SK-MEL-5 (cell line): ENCODE data around the gene MRPL44. TPM values are rescaled to one million over a fixed set of nuclear protein-coding genes. Genes with fewer than 3 reads are reported as not detected.

Experiments
- DNase-seq: peaks from one replicate; pipeline ENCODE4 v3.0.0-alpha.2; 2016; ENCODE audit warnings: low read depth, low spot score
- in situ Hi-C: cut with HindIII; loops from 2 replicates; pipeline ENCODE4 v1.10.0; 2016; ENCODE audit warnings: low sequenced_read_pairs, high pct_unique_total_duplicates, low pct_unique_long_range_greater_than_20kb
- total RNA-seq: library from RNA; depleted of rRNA; stranded (reverse); fragments of >200 nt; shearing (Covaris generic); gene quantifications from 2 replicates; pipeline ENCODE4 v1.2.3, GENCODE V29; 2014

Gene MRPL44
- total RNA-seq, 1 experiment from 2014 or later = 92.5 TPM

DNA sequence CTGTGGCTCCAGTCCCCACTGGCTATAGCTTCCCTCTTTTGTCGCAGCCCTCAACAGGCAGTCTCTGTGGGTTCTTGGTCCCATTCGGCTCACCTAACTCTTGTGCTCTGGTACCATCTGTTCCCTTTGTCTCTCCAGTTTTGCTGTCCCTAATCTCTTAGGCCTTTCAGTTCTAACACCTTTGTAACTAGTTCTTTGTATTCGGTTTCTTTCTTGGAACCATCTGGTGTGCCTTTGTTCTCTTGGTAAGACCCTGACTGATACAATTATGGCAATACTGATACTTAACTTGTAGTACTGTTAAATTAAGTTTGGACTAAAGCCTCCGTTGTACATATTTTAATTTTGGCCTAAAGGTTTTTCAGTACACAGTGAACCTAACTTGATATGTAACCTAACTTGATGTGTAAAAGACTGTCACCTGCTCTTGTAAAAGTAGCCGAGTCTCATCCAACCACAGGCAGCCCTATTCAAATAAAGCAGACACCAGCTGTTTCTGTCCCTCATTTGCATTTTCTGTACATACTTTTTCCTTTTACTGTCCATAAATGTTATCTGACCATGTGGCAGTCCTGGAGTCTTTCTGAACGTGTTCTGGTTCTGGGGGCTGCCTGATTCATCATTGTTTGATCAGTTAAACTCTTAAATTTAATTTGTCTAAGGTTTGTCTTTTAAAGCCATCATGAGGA is 4.8 kb upstream of the MRPL44 start:
- in situ Hi-C loops = no loop called here
- no peak for DNase-seq

DNA sequence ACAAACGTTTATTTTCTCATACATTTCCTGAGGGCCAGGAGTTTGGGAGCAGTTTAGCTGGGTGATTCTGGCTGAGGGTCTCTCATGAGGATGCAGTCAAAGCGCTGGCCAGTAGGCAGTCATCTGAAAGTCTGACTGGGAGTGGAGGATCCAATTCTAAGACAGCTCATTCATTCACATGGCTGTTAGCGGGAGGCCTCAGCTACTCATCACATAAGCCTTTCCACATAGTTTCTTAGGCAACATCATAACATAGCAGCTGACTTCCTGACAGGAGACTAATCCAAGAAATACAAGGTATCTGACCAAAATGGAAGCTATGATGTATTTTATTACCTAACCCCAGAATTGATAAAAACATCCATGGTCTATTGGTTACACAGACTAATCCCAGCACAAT is 2.9 kb upstream of the MRPL44 start:
- in situ Hi-C loops = no loop called here
- DNase-seq = peak; percentile 42

DNA sequence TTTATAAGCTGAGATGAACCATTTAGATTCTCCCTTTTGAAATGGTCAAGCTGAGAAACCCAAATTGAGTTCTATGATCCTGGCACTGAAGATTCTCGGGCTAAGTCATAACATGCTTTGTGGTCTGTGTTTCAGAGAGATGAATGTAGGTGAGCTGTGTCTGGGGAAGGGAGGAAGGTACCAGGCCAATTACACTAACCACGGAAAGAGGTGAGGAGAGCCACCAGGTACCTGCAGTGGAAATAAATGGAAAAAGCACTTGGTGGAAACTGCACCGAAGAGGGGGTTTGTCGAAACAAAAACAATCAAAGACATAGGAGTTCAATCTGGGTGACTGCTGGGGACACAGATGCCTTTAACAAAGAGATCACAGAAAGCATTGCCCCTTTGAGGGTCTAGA is 963 bp upstream of the MRPL44 start:
- in situ Hi-C loops = no loop called here
- no peak for DNase-seq

GRCh38 chr2:223959688-223960087 is 2.4 kb downstream of the MRPL44 start:
- in situ Hi-C loops = no loop called here
- peak; percentile 60 for DNase-seq

DNA sequence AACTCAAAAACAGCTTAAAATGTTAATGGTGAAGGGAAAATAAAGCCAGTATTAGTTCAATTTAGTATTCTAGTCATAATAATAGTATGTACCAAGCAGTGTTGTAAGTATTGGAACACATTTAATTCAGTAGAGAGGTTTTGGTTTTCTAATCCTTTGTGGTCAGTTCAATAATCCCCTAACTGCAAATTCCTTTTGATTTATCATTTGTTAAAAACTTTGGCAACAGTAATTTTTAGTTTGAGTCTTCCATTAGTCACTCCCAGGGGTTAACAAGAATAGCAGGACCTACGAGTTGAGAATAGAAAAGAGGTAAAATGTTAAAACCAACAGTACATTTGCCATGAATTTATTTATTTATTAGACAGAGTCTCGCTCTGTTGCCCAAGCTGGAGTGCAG is 10.7 kb downstream of the MRPL44 start:
- in situ Hi-C loops = no loop called here
- DNase-seq = no peak

- DNase-seq = no peak
- in situ Hi-C loops = no loop called here
Observed at GRCh38 chr2:223969315-223969714, 12.1 kb downstream of the MRPL44 start.

- in situ Hi-C loops = no loop called here
Observed at GRCh38 chr2:223969856-223970255, 12.6 kb downstream of the MRPL44 start.

DNA sequence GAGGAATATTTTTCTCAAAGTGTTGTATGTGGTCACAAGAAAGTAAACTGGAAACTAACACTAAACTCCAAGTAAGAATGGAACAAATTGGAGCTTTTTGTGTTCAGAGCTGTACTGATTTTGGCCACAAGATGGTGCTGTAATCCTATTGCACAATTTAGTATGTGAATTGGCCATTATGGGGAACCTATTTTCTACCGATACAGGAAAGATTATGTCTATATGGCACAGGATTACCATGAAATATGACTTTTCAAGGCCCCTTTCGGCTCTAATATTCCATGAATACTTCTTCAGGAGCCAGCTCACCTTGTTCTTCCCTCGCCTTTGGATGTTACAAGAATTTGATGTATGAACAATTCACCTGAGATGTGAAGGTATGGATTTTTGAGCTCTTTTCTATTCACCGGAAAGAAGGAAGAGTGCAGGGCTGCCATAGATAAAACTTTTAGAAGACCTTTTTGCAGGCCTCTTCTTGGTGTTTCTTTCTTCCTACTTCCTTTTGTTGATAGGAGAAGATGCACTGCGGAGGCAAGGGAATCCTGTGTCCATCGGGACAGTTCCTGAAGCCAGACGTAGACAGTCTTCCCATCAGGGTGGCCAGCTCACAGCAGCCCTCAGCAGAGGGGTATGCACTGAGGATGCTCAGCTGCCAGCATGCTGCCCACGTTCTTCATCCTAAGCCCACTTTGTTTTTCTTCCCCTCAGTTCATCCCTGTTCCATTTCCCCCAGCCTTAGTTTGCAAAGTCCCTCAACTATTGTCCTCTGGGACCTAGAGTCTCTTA is 13.3 kb downstream of the MRPL44 start:
- DNase-seq = peak; percentile 78
- in situ Hi-C loops = no loop called here

More at GRCh38 chr2:223969856-223970255, 12.6 kb downstream of the MRPL44 start:
- DNase-seq = peak; percentile 86

- peak; percentile 67 for DNase-seq
- in situ Hi-C loops = no loop called here
Observed at GRCh38 chr2:223971731-223972130, 14.5 kb downstream of the MRPL44 start.

DNA sequence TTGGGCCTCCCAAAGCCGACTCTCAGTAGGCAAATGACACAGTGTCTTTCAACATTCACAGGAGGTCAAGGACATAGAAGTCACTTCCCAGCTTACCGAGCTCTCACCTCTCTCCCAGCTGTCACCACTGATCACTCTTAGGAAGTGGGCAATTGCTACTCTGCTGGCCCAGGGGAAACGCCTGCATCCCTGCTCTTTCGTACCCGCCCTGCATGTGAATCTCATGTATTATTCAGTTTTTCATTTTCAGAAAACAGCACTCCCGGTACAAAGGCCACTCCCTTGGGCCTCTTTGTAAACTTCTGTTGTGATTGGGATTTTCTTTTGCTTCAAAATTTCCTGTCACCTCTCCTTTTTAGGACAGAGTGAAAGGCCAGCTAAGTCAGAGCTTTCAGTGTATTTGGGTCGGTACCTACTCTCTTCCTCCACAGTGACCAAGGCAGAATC is 15.4 kb downstream of the MRPL44 start:
- in situ Hi-C loops = no loop called here
- DNase-seq = no peak

- no peak for DNase-seq
- in situ Hi-C loops = no loop called here
Observed at GRCh38 chr2:223973606-223974005, 16.3 kb downstream of the MRPL44 start.

GRCh38 chr2:223976635-223977226 is 19.5 kb downstream of the MRPL44 start:
- in situ Hi-C loops = no loop called here
- DNase-seq = no peak

DNA sequence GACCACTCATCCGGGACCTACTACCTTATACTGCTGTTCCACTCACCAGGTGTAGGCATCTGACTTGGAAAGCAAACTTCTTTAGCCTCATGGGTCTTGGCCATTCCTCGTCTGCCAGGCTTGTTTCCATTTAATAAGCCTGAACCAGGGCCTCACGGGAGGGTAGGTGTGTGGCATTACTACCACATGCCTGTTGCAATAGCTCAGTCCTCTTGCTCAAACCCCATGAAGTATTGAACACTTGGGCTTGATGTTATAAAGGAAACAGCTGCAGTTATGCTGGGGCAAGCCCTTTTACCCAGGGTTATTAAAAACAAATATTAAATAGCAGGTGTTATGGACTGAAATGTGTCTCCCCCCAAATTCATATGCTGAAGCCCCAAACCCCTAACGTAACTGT is 21.2 kb downstream of the MRPL44 start:
- in situ Hi-C loops = no loop called here
- DNase-seq = no peak

DNA sequence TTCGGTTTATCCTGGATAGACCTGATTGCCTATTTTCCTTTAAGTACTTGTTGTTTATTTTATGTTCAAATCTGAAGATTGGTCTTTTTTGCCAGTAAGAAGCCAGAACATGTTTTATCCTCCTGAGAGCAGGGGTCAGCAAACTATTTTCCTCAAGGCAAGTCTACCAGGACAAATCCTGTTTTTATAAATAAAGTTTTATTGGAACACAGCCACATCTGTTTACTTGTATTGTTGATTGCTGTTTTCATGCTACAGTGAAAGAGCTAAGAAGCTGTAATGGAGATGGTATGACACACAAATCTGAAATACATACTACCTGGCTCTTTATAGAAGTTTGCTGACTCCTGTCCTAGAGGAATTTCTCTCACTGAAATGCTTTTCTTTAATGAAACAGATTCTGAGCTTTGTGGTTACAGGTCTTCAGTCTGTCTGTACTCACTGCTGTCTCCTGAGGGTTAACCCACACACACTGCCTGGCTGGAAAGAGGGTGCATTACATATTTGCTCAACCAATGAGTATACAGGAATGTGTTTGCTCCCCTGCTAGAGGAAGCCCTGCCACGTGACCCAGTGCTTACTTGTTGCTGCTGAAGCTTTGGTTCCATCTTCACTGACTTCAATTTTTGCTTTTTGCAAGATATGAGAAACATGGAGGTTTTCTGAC is 22.6 kb downstream of the MRPL44 start:
- DNase-seq = no peak
- in situ Hi-C loops = no loop called here

- in situ Hi-C loops = no loop called here
Observed at GRCh38 chr2:223980397-223980735, 23.1 kb downstream of the MRPL44 start.

DNA sequence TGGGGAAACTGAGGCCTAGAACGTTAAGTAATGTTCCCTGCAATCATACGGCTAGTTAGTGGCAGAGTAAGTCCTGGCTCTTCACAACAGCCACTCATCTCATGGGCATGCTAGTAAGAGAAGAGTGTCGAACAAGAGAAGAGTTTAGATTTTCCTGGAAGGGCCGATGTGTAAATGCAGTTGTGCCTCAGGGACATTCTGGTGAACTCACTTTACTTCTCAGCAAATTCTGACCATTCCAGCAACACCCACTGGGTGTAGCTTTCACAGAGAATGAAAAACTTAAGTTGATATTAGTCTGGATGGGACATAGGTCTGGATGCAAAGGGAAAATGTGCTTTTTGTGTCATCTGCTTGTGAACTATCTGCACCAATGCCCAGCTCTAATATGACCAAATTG is 23.5 kb downstream of the MRPL44 start:
- no peak for DNase-seq
- in situ Hi-C loops = no loop called here

More at GRCh38 chr2:223980397-223980735, 23.1 kb downstream of the MRPL44 start:
- no peak for DNase-seq

- no peak for DNase-seq
- in situ Hi-C loops = no loop called here
Observed at GRCh38 chr2:223981241-223981640, 24.0 kb downstream of the MRPL44 start.

DNA sequence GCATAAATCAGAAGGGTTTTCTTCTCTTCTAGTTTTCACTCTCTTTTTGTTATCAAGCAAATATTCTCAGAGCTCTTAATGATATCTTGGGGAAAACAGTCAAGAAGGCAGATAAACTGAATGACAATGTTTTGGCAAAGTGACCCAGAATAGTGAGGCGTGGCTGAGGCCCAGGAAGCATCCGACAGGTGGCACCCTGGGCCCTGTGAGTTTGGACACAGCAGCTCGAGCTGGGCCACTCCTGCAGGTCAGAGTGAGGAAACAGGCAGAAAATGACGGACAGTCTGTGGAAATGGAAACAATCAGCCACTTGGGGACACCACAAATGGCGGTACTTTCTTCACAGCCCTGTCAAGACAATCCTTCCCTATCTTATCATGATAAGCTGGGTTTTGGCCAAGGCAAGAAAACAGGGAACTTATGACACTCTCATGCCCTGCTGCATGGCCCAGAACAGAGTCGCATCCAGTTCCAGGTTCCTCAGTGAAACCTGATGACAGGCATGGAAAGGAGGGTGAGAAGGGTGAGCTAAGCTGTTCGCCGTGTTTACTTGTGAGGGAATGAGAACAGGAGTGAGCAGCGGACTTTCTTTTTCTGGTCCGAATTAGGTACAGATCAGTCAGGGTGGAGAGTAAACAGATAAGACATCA is 32.1 kb downstream of the MRPL44 start:
- in situ Hi-C loops = no loop called here
- no peak for DNase-seq
